SK-N-MC (cell line): ENCODE measurements around the gene LRRC36.

ENCODE experiments used
- DNase-seq: peaks from one replicate; pipeline ENCODE4 v3.0.0-alpha.2; 2011; ENCODE audit warnings: low read depth, low spot score
- H3K27ac ChIP-seq: fragments of 200-600 bp; sonication (generic); 2 replicates; pipeline ENCODE4 v1.5.1; 2016; ENCODE audit warnings: mixed run types
- H3K36me3 ChIP-seq: fragments of 200-600 bp; sonication (generic); 2 replicates; pipeline ENCODE4 v1.6.1; 2017; ENCODE audit warnings: antibody characterized with exemption, low read length, mixed read lengths; ENCODE audit not compliant: insufficient read depth
- H3K4me3 ChIP-seq: fragments of 200-600 bp; sonication (generic); 2 replicates; pipeline ENCODE4 v1.5.1; 2016
- H3K9ac ChIP-seq: fragments of 200-600 bp; sonication (generic); 2 replicates; pipeline ENCODE4 v1.8.0; 2017; ENCODE audit warnings: mixed run types, mixed read lengths; ENCODE audit not compliant: insufficient read length
- H3K9me3 ChIP-seq: fragments of 200-600 bp; sonication (generic); 2 replicates; pipeline ENCODE4 v1.6.1; 2017; ENCODE audit warnings: low read depth, mild to moderate bottlenecking, antibody characterized with exemption, low read length, moderate library complexity, mixed read lengths
- EZH2 ChIP-seq: fragments of 200-600 bp; sonication (generic); IDR thresholded peaks from one replicate; pipeline ENCODE4 v1.6.1; 2017; ENCODE audit warnings: antibody characterized with exemption
- FOXP2 ChIP-seq: optimal IDR thresholded peaks from 2 replicates; pipeline ENCODE3; 2011; ENCODE audit warnings: mild to moderate bottlenecking, moderate library complexity; ENCODE audit not compliant: insufficient read depth; ENCODE audit errors: extremely low read length, control extremely low read depth
- POLR2AphosphoS5 ChIP-seq: IDR thresholded peaks from 2 replicates; pipeline ENCODE4 v1.6.1; 2012; ENCODE audit warnings: mild to moderate bottlenecking, low read depth, low read length, borderline replicate concordance

The LRRC36 gene

GRCh38 chr16:67327743-67328142 is 1.1 kb downstream of the LRRC36 start:
- TF ChIP-seq FOXP2, result no peak
- TF ChIP-seq POLR2AphosphoS5, result no peak
- no peak for TF ChIP-seq EZH2
- Histone ChIP-seq H3K27ac (no peak overlapping the region), H3K4me3 (no peak overlapping the region), H3K36me3 (no peaks in the 10 kb centered on the region), H3K9ac (no peak overlapping the region), H3K9me3 (no peaks in the 10 kb centered on the region)
- no peak for DNase-seq

GRCh38 chr16:67329901-67330300 is 3.3 kb downstream of the LRRC36 start:
- Histone ChIP-seq H3K27ac (no peak overlapping the region), H3K36me3 (no peaks in the 10 kb centered on the region), H3K4me3 (no peak overlapping the region), H3K9me3 (no peaks in the 10 kb centered on the region), H3K9ac (no peak overlapping the region)
- TF ChIP-seq FOXP2, result no peak
- TF ChIP-seq EZH2, result no peak
- TF ChIP-seq POLR2AphosphoS5, result no peak
- no peak for DNase-seq

- Histone ChIP-seq H3K36me3 (no peaks in the 10 kb centered on the region), H3K9me3 (no peaks in the 10 kb centered on the region), H3K9ac (no peak overlapping the region), H3K4me3 (no peak overlapping the region), H3K27ac (no peak overlapping the region)
- DNase-seq, result no peak
- TF ChIP-seq POLR2AphosphoS5 (no peak), EZH2 (no peak), FOXP2 (no peak)
Observed at GRCh38 chr16:67333315-67333714, 6.7 kb downstream of the LRRC36 start.

- no peak overlapping the region for H3K4me3 ChIP-seq
- DNase-seq, result no peak
- no peaks in the 10 kb centered on the region for H3K36me3 ChIP-seq
- no peak overlapping the region for H3K27ac ChIP-seq
- no peaks in the 10 kb centered on the region for H3K9me3 ChIP-seq
- H3K9ac ChIP-seq, result no peak overlapping the region
- TF ChIP-seq EZH2, result no peak
- no peak for TF ChIP-seq FOXP2
- TF ChIP-seq POLR2AphosphoS5, result no peak
Observed at GRCh38 chr16:67336116-67336515, 9.5 kb downstream of the LRRC36 start.

- Histone ChIP-seq H3K9me3 (no peaks in the 10 kb centered on the region), H3K36me3 (no peaks in the 10 kb centered on the region), H3K4me3 (no peak overlapping the region), H3K27ac (no peak overlapping the region), H3K9ac (no peak overlapping the region)
- no peak for TF ChIP-seq POLR2AphosphoS5
- no peak for TF ChIP-seq FOXP2
- TF ChIP-seq EZH2, result no peak
- DNase-seq, result no peak
Observed at GRCh38 chr16:67336648-67337047, 10.0 kb downstream of the LRRC36 start.

- Histone ChIP-seq H3K9ac (no peak overlapping the region), H3K4me3 (no peak overlapping the region), H3K9me3 (no peaks in the 10 kb centered on the region), H3K27ac (no peak overlapping the region), H3K36me3 (no peaks in the 10 kb centered on the region)
- DNase-seq, result no peak
- TF ChIP-seq POLR2AphosphoS5 (no peak), FOXP2 (no peak), EZH2 (no peak)
Observed at GRCh38 chr16:67339453-67339852, 12.8 kb downstream of the LRRC36 start.

GRCh38 chr16:67341250-67341649 is 14.6 kb downstream of the LRRC36 start:
- Histone ChIP-seq H3K36me3 (no peaks in the 10 kb centered on the region), H3K27ac (no peak overlapping the region), H3K4me3 (no peak overlapping the region), H3K9me3 (no peaks in the 10 kb centered on the region), H3K9ac (no peak overlapping the region)
- TF ChIP-seq FOXP2 (no peak), EZH2 (no peak), POLR2AphosphoS5 (no peak)
- DNase-seq, result no peak

GRCh38 chr16:67342616-67343015 is 16.0 kb downstream of the LRRC36 start:
- H3K9me3 ChIP-seq, result no peaks in the 10 kb centered on the region
- H3K4me3 ChIP-seq, result no peak overlapping the region
- no peak overlapping the region for H3K27ac ChIP-seq
- no peak for TF ChIP-seq EZH2
- no peak for TF ChIP-seq FOXP2
- no peak for TF ChIP-seq POLR2AphosphoS5
- no peaks in the 10 kb centered on the region for H3K36me3 ChIP-seq
- DNase-seq, result no peak
- no peak overlapping the region for H3K9ac ChIP-seq

GRCh38 chr16:67345401-67345800 is 18.8 kb downstream of the LRRC36 start:
- H3K36me3 ChIP-seq, result no peaks in the 10 kb centered on the region
- no peak overlapping the region for H3K9ac ChIP-seq
- no peak for DNase-seq
- TF ChIP-seq FOXP2 (no peak), POLR2AphosphoS5 (no peak), EZH2 (no peak)
- no peak overlapping the region for H3K4me3 ChIP-seq
- H3K27ac ChIP-seq, result no peak overlapping the region
- H3K9me3 ChIP-seq, result no peaks in the 10 kb centered on the region

GRCh38 chr16:67346341-67346740 is 19.7 kb downstream of the LRRC36 start:
- Histone ChIP-seq H3K4me3 (no peak overlapping the region), H3K9me3 (no peaks in the 10 kb centered on the region), H3K9ac (no peak overlapping the region)

More at GRCh38 chr16:67346341-67346740, 19.7 kb downstream of the LRRC36 start:
- H3K36me3 ChIP-seq, result no peaks in the 10 kb centered on the region
- DNase-seq, result no peak
- TF ChIP-seq EZH2 (no peak), FOXP2 (no peak)
- no peak overlapping the region for H3K27ac ChIP-seq
